Heart right ventricle (tissue), 16 donors: ENCODE measurements around the gene ACKR3. TPM values are rescaled to one million over a fixed set of nuclear protein-coding genes. Genes with fewer than 3 reads are reported as not detected.

Experiments
- ATAC-seq, 8 donors: fragments of 200-7000 bp; cut with Tn5 transposase; one replicate each; pipeline ENCODE4 v1.9.1; 2020; ENCODE audit warnings: mild to moderate bottlenecking in 8 of 8, moderate library complexity in 8 of 8, moderate number of reproducible peaks in 1 of 8
- DNase-seq, 2 donors: peaks; one replicate each; pipeline ENCODE4 v3.0.0-alpha.2; 2020
- H3K27ac ChIP-seq, 10 donors: fragments of 200-600 bp; sonication (generic) in 2 of 10; one replicate each; pipeline versions ENCODE4 v1.5.0 to v1.8.0; 2020 to 2022; ENCODE audit warnings: mild to moderate bottlenecking in 3 of 10
- H3K27me3 ChIP-seq, 7 donors: fragments of 200-600 bp; one replicate each; pipeline ENCODE4 v1.8.0; 2021 to 2022; ENCODE audit warnings: mild to moderate bottlenecking in 2 of 7
- H3K36me3 ChIP-seq, 9 donors: fragments of 200-600 bp; sonication (generic) in 1 of 9; one replicate each; pipeline versions ENCODE4 v1.5.0 to v1.8.0; 2020 to 2022; ENCODE audit warnings: mild to moderate bottlenecking in 2 of 9
- H3K4me1 ChIP-seq, 9 donors: fragments of 200-600 bp; sonication (generic) in 1 of 9; one replicate each; pipeline versions ENCODE4 v1.5.0 to v1.8.0; 2020 to 2022; ENCODE audit warnings: mild to moderate bottlenecking in 4 of 9
- H3K4me3 ChIP-seq, 10 donors: fragments of 200-600 bp; sonication (generic) in 2 of 10; one replicate each; pipeline versions ENCODE4 v1.5.0 to v1.8.0; 2020 to 2022; ENCODE audit warnings: mild to moderate bottlenecking in 7 of 10, moderate library complexity in 2 of 10
- H3K9me3 ChIP-seq, 11 donors: fragments of 200-600 bp in 10 of 11; sonication (generic) in 2 of 11; one replicate each; pipeline versions ENCODE4 v1.5.0 to v1.8.0; 2013 to 2022; ENCODE audit warnings: mild to moderate bottlenecking in 2 of 11, control low read depth in 1 of 11, moderate library complexity in 1 of 11
- WGBS, 2 donors: extraction: QIAGEN DNeasy Blood & Tissue Kit; methylation state at CpG; one replicate each; pipeline ENCODE4 v1.1.7; 2013; ENCODE audit warnings: inconsistent platforms in 1 of 2; 5-methylcytosine and 5-hydroxymethylcytosine counted together
- intact Hi-C, 10 donors: fragments of 100-400 bp; cut with DNase I; formaldehyde crosslinking; loops; one replicate each; pipeline versions ENCODE4 v1.11.1 to v1.14.2; 2022
- polyA plus RNA-seq, 2 donors: library from polyadenylated mRNA; stranded (reverse); fragments of 200-250 nt; gene quantifications; one replicate each; pipeline ENCODE4 v1.2.3, GENCODE V29; 2013
- total RNA-seq, 10 donors: library from RNA; stranded (reverse); fragmentation: NEBNext Ultra II Directional in 3 of 10; extraction: Animal tissue kit (Norgen Biotek cat#: 25700) in 3 of 10; gene quantifications; one replicate each; pipeline versions ENCODE4 v1.2.1 to v1.2.4, GENCODE V29; 2021 to 2023
- TF ChIP-seq, protein P1 (sequence below), 9 donors: fragments of 200-600 bp; sonication (generic) in 2 of 9; IDR thresholded peaks; one replicate each; pipeline versions ENCODE4 v1.5.0 to v1.8.0; 2021 to 2022; ENCODE audit warnings: antibody characterized with exemption in 9 of 9, mild to moderate bottlenecking in 5 of 9, moderate library complexity in 1 of 9
- donor health status: Arrhythmogenic right ventricular cardiomyopathy.
- donor health status: ischemic (EF 13 %, LVEDD 7.1; RV severe dilation, severe dysfunction).
- donor health status: healthy with polysubstance abuse.
- donor health status: DM: no; HTN: yes; CAD: no.
- donor health status: DM: no; HTN: no; CAD: no.
- donor health status: ischemic (EF 25% LVEDD 6.9; RV normal size, moderate dysfunction).
- donor health status: ischemic (EF 25% LVEDD 5.7; RV mildly dilated, moderate dysfunction).
- donor health status: healthy.
- donor health status: DM: yes; HTN: yes; CAD: no.
- donor health status: Ischemic cardiomyopathy.
- donor health status: ischemic (EF 35%, LVEDD 5.7; RV mildly dilated, moderate dysfunction).
- donor health status: nonischemic (EF 11% LVEDD 7.7; RV severe dilation, severe dysfunction).
- donor health status: DM: yes; HTN: yes; CAD: no.
- donor health status: PGD.
- donor health status: ischemic (EF 29% LVEDD 5.4; RV normal size, mild dysfunction).
- donor health status: nonischemic (EF 23%, LVEDD 6.1; RV moderate dilation, normal function).

Gene ACKR3
- total and polyA plus RNA-seq, 12 donors: 17.7 to 102 (median 42.5) TPM

DNA sequence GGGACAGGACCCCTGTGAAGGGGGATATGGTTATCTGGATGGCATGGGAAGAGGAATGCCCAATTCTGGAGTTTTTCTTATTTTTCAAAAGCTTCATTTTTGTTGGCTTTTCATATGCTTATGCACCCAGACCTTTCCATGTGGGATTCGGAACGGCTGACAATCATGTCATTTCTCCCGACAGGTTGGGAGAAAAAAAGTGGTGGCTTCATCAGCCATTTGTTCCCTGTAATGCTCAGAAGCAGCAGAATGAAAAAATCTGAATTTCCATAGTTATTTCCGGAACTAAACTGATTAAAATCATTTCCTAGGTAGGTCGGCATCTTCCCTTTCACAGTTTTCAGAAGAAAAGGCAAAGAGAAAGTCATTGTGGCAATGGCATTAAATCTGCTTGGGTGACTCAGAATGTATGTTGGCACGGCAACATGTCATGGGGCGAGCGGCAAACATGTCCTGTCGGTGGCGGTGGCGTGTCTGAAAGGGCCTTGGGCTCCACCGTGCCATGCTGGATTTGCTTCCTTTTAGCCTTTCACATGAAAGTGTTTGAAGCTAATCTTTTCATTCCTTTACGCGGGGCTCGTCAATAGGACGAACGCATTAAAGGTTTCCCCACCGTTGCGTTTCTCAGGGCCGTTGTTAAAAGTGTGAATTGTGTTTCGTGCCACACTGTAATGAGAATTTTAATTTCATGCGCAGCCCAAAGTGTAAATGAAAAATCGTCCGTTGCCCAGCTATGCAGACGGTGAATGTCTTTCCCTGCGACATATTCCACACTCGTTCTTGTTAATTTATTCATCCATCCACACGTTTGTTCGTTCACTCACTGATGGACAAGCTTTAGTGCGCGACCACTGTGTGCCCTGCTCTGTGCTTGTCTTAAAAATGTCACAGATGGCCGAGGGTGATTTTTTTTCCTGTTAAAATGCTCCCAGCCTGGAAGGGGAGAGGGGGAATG is 18.5 kb downstream of the ACKR3 start:
- no peaks in the 10 kb centered on the region for H3K27me3 ChIP-seq
- H3K36me3 ChIP-seq: peaks cover 0 to 4% (median 0%) of the 10 kb centered on the region in 9 donors
- intact Hi-C loops: no loop called here
- H3K27ac ChIP-seq: no peak overlapping the region
- ATAC-seq (no peak), DNase-seq (no peak)
- 95 to 97% methylated on average over 32 of the region's 32 CpGs for WGBS, 2 donors
- no peak overlapping the region for H3K4me3 ChIP-seq
- H3K4me1 ChIP-seq: peaks cover 0 to 10% (median 0%) of the 10 kb centered on the region in 9 donors
- TF ChIP-seq, protein P1, sequence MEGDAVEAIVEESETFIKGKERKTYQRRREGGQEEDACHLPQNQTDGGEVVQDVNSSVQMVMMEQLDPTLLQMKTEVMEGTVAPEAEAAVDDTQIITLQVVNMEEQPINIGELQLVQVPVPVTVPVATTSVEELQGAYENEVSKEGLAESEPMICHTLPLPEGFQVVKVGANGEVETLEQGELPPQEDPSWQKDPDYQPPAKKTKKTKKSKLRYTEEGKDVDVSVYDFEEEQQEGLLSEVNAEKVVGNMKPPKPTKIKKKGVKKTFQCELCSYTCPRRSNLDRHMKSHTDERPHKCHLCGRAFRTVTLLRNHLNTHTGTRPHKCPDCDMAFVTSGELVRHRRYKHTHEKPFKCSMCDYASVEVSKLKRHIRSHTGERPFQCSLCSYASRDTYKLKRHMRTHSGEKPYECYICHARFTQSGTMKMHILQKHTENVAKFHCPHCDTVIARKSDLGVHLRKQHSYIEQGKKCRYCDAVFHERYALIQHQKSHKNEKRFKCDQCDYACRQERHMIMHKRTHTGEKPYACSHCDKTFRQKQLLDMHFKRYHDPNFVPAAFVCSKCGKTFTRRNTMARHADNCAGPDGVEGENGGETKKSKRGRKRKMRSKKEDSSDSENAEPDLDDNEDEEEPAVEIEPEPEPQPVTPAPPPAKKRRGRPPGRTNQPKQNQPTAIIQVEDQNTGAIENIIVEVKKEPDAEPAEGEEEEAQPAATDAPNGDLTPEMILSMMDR (IDR thresholded peaks at IDR 0.05): no peak
- H3K9me3 ChIP-seq: peaks cover 0 to 7% (median 0%) of the 10 kb centered on the region in 11 donors

DNA sequence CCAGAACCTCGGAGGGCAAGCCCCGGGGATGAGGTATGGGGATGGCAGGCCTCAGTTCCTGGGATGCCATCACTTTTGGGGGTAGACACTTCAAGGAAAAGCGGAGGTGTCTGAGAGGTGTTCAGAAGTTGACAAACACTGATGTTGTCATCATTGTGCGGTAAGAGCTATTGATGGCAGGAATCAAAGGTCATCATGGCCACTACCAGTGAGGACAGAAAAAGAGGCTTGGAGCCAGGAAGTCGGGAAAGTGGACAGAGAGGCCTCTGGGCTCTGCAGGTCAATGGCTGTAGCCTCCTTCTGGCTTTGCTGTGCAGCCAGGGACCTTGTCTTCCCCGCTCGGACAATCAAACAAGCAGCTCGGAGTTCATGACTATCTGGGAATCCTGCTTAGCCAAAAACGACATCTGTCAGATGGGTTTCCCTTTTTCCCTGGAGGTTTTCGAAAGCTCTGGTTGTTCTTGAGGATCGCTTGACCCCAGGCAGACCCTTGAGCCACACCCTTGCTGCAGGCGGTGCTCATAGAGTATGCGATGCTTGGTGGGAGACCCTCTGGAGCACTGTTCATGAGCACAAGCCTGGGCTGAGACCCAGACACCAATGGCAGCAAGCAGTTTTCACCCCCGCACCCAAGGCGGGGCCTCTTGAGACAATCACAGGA is 19.4 kb downstream of the ACKR3 start:
- Histone ChIP-seq H3K9me3 (peaks cover 0 to 7% (median 0%) of the 10 kb centered on the region in 11 donors), H3K4me3 (no peak overlapping the region), H3K36me3 (no peaks in the 10 kb centered on the region), H3K4me1 (peaks cover 0 to 10% (median 0%) of the 10 kb centered on the region in 9 donors), H3K27me3 (no peaks in the 10 kb centered on the region), H3K27ac (no peak overlapping the region)
- peak in 2 of 8 donors; percentile 22 to 23 for ATAC-seq
- DNase-seq: no peak
- TF ChIP-seq, protein P1 (IDR thresholded peaks at IDR 0.05): no peak
- intact Hi-C loops: no loop called here
- 84 to 89% methylated on average over 15 of the region's 15 CpGs for WGBS, 2 donors

DNA sequence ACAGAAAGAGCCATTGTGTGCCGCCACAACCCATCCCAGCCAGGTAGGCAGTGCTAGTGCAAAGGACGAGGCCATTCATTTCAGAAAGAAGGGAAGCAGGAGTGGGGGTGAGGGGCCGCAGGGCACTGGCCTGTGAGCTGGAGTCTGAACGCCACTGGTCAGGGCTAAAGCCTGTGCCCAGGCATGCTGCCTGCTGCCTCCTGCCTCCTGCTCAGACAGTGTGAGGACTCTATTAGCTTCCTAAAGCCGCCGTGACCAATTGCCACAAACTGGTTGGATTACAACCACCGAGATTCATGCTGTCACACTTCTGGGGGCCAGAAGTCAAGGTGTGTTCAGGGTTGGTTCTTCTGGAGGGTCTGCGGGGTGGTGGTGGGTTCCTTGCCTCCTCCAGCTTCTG is 21.2 kb downstream of the ACKR3 start:
- Histone ChIP-seq H3K36me3 (no peaks in the 10 kb centered on the region), H3K4me1 (peaks cover 0 to 10% (median 0%) of the 10 kb centered on the region in 9 donors), H3K9me3 (peaks cover 0 to 7% (median 0%) of the 10 kb centered on the region in 11 donors), H3K27me3 (no peaks in the 10 kb centered on the region), H3K4me3 (no peak overlapping the region), H3K27ac (no peak overlapping the region)
- DNase-seq (no peak), ATAC-seq (no peak)
- WGBS, 2 donors: 90 to 95% methylated on average over 8 of the region's 8 CpGs
- intact Hi-C loops: no loop called here
- TF ChIP-seq, protein P1 (IDR thresholded peaks at IDR 0.05): no peak

DNA sequence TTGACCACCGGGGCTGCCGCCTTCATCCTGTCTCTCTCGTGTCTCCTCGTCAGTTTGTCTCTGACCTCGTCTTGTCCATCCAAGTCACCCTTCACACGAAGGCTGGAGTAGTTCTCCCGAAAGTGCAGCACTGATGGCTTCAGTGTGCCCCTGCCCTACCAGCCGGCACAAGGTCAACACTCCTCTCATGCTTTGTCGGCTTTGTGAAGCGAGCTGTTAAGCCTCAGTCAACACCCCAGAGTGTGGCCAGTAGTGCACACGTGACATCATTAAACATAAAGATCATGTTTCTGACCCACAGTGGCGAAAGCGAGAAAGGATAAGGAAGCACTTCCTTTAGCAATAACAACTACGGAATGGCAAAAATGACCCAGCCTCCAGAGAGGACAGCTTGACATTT is 23.2 kb downstream of the ACKR3 start:
- DNase-seq: peak in 1 of 2 donors; percentile 34
- peak in 7 of 8 donors; percentile 58 to 85 (median 66) for ATAC-seq
- TF ChIP-seq, protein P1 (IDR thresholded peaks at IDR 0.05): no peak
- H3K4me1 ChIP-seq: peaks cover 0 to 23% (median 9%) of the 10 kb centered on the region in 9 donors
- intact Hi-C loops: no loop called here
- H3K9me3 ChIP-seq: no peaks in the 10 kb centered on the region
- peak overlapping the region in 1 of 10 donors; percentile 16 for H3K27ac ChIP-seq
- H3K4me3 ChIP-seq: no peak overlapping the region
- H3K27me3 ChIP-seq: no peaks in the 10 kb centered on the region
- 26 to 41% methylated on average over 14 of the region's 14 CpGs for WGBS, 2 donors
- H3K36me3 ChIP-seq: no peaks in the 10 kb centered on the region
